Liver (tissue), 3 donors: ENCODE results near the gene SCTR.

Experiments used
- ATF3 ChIP-seq: IDR thresholded peaks from 2 replicates; pipeline ENCODE4 v1.6.1; 2016; ENCODE audit warnings: antibody characterized with exemption
- CTCF ChIP-seq: fragments of 150-350 bp; IDR thresholded peaks from 2 replicates; pipeline ENCODE4 v1.5.1; 2017; ENCODE audit warnings: improper control_type of control experiment, low read depth, low read length; ENCODE audit not compliant: missing input control
- EGR1 ChIP-seq, 2 donors: IDR thresholded peaks; 2 replicates each; pipeline ENCODE4 v1.6.1; 2016 to 2018; ENCODE audit warnings: antibody characterized with exemption in 2 of 2, low read depth in 2 of 2
- GABPA ChIP-seq, 2 donors: IDR thresholded peaks in 1 of 2; conservative IDR thresholded peaks in 1 of 2; 2 replicates each; pipeline ENCODE4 v1.6.1; 2016; ENCODE audit warnings: antibody characterized with exemption in 2 of 2, mild to moderate bottlenecking in 1 of 2, moderate library complexity in 1 of 2
- HNF4A ChIP-seq, 2 donors: conservative IDR thresholded peaks; 2 replicates each; pipeline ENCODE4 v1.6.1; 2016; ENCODE audit warnings: antibody characterized with exemption in 2 of 2, mild to moderate bottlenecking in 2 of 2
- JUND ChIP-seq, 2 donors: IDR thresholded peaks; 2 replicates each; pipeline ENCODE4 v1.6.1; 2016; ENCODE audit warnings: antibody characterized with exemption in 2 of 2
- MAX ChIP-seq: IDR thresholded peaks from 2 replicates; pipeline ENCODE4 v1.6.1; 2016; ENCODE audit warnings: antibody characterized with exemption
- RAD21 ChIP-seq, 2 donors: IDR thresholded peaks; 2 replicates each; pipeline ENCODE4 v1.6.1; 2016; ENCODE audit warnings: antibody characterized with exemption in 2 of 2, mild to moderate bottlenecking in 2 of 2
- REST ChIP-seq: IDR thresholded peaks from 2 replicates; pipeline ENCODE4 v1.6.1; 2016; ENCODE audit warnings: antibody characterized with exemption, mild to moderate bottlenecking
- RXRA ChIP-seq, 2 donors: IDR thresholded peaks; 2 replicates each; pipeline ENCODE4 v1.6.1; 2017 to 2018; ENCODE audit warnings: antibody characterized with exemption in 2 of 2, mild to moderate bottlenecking in 1 of 2
- SP1 ChIP-seq: IDR thresholded peaks from 2 replicates; pipeline ENCODE4 v1.6.1; 2018; ENCODE audit warnings: antibody characterized with exemption, mild to moderate bottlenecking
- TAF1 ChIP-seq: conservative IDR thresholded peaks from 2 replicates; pipeline ENCODE4 v1.6.1; 2016; ENCODE audit warnings: antibody characterized with exemption, mild to moderate bottlenecking
- YY1 ChIP-seq: IDR thresholded peaks from 2 replicates; pipeline ENCODE4 v1.6.1; 2016; ENCODE audit warnings: antibody characterized with exemption, mild to moderate bottlenecking
- donor health status: healthy.
- donor health status: healthy.

- no peak for TF ChIP-seq JUND (IDR thresholded peaks at IDR 0.05)
- TF ChIP-seq GABPA (IDR thresholded peaks at IDR 0.05 in 1 of 2, conservative IDR thresholded peaks at IDR 0.05 in 1 of 2): no peak
- no peak for TF ChIP-seq REST
- TF ChIP-seq CTCF: no peak
- no peak for TF ChIP-seq YY1
- no peak for TF ChIP-seq RXRA (IDR thresholded peaks at IDR 0.05)
- no peak for TF ChIP-seq ATF3
- no peak for TF ChIP-seq MAX
- TF ChIP-seq RAD21 (IDR thresholded peaks at IDR 0.05): no peak
- no peak for TF ChIP-seq EGR1 (IDR thresholded peaks at IDR 0.05; ENCODE audit: low read depth in 2 of 2)
- TF ChIP-seq TAF1: no peak
- no peak for TF ChIP-seq SP1
- TF ChIP-seq HNF4A (conservative IDR thresholded peaks at IDR 0.05): no peak
Observed at GRCh38 chr2:119537792-119538191, 13.5 kb upstream of the SCTR start.
